SHP77 treated with DMSO at 0.1 percent for 48 hours (cell line): ENCODE results near the gene TMEM53.
A peak's percentile ranks its signal among the peaks of the same experiment; 100 is the strongest.
"Not testable (repeated sequence)": the region's sequence is repeated elsewhere in the genome, so short reads cannot be mapped to it uniquely, and the experiment has no call there.

Experiments
- DNase-seq: peaks from one replicate; lab custom pipeline; 2025; lab: John Stamatoyannopoulos, UW

The TMEM53 gene

DNA sequence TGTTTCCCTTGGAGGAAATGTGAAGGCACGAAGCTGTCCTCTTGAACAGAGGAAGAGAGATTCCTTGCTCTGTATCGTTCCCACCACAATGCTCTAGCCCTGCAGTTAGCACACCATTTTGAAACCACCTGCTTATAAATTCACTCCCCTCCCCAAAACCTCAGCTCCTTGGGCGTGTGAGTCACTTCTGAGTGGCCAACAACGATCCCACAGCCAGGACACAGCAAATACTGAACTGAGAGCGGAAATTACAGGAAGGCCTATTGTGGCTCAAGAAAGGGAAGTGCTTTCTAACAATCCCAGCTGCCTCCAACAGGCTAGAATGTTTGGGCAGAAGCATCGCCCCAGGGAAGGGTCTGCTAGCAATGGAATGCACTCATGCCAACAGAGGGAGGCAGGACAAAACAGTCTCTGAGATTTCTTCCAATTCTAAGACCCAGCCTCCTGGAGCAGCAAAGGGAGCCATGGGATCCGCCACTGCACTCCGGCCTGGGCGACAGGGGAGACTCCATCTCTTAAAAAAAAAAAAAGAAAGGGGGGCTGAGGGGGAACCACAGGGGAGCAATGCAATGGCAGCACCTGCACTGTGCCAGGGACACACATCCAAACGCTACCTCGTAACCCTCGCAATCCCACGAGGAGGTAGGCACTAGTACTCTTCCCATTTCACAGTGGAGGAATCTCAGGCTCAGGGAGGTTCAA is 1.9 kb downstream of the TMEM53 start:
- DNase-seq: peak; percentile 10

DNA sequence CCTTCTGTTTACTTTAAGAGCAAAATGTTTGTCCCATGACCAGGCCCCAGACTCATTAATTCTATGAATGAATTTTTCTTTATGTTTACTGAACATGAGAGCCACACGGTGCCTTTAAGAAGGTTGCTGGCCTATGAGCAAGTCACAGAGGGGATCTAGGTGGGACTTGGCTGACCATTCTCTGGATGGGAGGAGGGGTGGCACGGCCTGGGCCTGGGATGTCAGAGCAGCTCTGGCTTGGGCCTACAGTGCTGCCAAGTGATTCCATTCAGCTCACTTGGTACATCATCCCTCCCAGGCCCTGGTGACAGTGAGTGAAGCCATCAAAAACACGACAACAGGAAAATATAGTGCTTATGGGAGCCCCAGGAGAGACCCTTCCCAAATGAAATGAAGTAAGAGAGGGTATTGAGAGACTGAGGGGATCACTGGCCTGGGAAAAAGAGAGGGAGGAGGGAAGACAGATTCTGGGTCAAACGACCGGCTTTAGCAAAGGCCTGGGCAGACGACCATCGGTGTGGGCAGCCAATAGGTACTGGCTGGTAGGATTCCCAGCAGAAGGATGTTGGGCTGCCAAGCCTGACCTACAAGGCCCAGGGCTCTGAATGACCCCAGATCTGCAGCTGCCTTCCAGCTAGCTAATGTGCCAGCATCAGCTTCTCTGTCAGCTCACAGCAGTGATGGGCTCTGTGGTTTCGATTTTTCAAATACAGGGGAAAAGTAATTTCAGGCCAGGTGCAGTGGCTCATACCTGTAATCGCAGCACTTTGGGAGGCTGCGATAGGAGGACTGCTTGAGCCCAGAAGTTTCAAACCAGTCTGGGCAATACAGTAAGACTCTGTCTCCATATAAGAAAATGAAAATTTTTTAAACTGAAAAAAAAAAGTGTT is 3.3 kb downstream of the TMEM53 start:
- DNase-seq: no peak

DNA sequence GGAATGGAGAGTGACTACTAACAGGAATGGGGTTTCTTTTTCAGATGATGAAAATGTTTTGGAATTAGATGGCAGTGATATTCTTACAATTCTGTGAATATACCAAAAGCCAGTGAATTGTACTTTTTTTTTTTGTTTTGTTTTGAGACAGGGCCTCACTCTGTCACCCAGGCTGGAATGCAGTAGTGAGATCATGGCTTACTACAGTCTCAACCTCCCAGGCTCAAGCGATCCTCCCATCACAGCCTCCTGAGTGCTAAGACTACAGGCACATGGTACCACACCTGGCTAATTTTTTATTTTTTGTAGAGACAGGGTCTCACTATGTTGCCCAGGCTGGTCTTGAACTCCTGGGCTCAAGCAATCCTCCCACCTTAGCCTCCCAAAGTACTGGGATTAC is 7.6 kb downstream of the TMEM53 start:
- DNase-seq: not testable (repeated sequence)

DNA sequence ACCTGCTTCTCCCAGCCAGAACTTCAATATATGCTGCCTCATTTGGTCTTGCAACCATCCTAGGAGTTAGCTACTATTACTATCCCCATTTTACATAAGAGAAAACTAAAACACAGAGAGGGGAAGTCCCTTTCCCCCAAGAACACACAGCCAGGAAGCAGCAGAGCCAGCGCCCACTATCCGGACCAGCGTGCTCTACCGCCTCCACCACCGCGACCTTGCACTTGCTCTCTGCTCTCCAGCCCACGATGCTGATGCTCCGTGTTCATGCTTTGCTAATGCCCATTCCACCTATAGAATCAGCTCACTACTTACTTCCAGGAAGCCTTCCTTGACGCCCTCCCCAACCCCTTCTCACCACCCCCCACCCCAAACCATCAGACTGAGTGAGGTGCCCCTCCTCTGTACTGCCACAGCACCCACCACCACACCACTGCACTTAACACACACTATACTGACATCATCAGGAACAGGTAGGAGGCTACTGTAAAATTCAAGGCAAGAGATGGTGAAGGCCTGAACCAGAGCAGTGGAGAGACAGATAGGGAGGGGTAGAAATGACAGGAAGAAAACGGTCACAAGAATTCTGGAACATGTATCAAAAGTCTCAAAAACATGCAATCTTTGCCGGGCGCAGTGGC is 9.4 kb downstream of the TMEM53 start:
- DNase-seq: no peak

- no peak for DNase-seq
Observed at GRCh38 chr1:44663417-44663816, 10.9 kb downstream of the TMEM53 start.

DNA sequence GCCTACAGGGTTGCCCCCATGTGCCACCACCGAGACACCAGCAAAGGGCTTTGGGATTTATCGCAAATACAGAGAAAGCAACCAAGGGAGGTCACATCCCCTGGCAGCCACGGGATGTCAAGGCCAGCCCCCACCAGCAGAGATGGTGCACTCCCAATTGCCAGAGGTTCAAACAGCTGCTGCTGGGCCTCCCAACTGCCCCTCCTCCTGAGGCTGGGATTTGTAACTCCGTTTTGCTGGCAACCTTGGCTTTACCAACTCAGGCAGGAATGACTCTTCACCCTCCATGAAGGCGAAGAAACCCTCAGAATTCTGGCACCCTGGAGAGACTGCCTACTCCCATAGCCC is 11.6 kb downstream of the TMEM53 start:
- no peak for DNase-seq

- DNase-seq: no peak
Observed at GRCh38 chr1:44661781-44662682, 12.2 kb downstream of the TMEM53 start.

DNA sequence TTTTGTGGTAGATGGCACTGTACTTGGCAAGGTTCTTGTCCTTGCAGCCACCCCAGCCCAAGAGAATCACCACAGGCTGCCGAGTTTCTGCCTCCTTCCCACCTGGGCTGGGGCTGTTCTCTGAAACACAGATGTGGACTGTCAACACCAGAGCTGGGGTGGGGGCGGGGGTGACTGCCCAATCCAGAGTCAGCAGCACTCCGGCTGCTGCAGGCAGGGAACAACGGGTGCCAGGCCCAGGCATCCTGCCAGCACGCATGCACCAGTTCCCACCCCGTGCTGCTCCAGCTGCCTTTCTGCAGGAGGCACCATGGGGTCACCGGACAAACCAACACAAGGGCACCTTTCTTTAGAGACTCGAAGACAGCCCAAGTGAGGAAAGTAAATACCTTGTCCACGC is 14.1 kb downstream of the TMEM53 start:
- peak; percentile 68 for DNase-seq

DNA sequence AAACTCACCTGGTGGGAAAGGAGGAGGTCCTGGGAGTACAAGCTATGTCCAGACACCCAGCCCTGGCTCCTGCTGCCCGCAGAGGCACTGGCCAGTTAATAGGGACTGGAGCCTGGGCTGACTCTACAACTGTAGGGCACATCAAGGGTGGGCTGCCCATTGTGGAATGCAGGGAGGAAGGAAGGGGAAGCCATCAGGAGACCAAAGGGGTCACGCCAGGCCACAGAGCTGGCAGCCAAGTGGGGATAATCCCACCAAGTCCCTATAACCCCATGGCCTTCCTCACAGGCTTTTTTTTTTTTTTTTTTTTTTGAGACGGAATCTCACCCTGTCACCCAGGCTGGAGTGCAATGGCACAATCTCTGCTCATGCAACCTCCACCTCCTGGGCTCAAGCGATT is 14.7 kb downstream of the TMEM53 start:
- DNase-seq: no peak

DNA sequence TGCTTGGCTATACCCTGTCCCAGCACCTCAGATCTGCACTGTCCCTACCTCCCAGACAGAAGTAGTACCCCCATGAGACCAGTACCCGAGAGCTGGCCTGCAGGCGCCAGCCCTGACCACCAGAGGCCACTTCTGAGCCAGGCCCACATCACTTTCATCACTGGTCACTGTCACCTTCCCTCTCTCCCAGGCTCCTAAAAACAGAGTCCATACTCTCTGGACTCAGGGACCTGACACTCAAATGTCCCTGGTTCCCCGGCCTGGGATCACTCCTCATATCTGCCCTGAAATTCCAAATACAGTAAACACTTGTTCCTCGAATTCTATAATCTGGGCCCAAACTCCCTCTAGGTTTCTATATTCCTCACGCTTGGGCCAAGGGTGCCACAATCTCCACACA is 18.7 kb downstream of the TMEM53 start:
- peak; percentile 3 for DNase-seq

- no peak for DNase-seq
Observed at GRCh38 chr1:44654621-44655187, 19.6 kb downstream of the TMEM53 start.

DNA sequence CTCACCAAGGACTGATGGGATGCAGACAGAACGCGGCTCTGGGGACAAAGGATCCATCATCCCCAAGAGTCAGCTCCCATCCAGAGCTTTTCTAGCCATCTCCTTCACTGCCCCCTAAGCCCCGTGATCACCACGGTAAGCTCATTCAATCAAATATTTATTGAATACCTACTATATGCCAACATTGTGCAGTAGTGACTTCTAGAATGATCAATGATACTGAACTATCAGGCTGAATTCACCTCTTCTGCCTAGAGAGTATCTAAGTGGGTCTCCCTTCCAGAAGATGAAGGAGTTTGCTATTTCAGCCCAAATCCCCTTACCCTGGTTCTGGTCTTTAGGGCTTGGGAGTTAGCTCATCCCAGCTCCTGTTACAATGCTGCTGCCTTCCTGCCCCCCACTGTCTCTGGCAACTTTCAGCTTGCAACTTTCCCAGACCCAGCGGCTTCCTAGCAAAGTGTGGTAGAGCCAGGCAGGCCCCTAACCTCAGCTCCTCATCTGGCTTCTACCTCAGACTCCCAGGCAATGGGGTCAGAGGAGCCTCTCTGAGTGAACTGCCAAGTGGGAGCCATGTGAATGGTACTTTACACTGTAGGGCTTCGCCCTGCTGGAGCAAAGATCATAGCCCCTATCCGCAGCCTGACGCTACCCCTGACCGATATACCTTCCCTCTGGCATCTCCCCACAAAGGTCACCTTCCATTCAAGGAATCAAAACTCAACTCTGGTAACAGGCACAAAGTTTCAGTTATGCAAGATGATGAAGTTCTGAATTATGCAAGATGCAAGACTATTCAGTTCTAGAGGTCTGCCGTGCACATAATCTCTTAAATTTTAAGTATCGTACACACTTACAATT is 20.9 kb downstream of the TMEM53 start:
- no peak for DNase-seq

- no peak for DNase-seq
Observed at GRCh38 chr1:44652445-44653106, 21.7 kb downstream of the TMEM53 start.

GRCh38 chr1:44651069-44651468 is 23.2 kb downstream of the TMEM53 start:
- no peak for DNase-seq

DNA sequence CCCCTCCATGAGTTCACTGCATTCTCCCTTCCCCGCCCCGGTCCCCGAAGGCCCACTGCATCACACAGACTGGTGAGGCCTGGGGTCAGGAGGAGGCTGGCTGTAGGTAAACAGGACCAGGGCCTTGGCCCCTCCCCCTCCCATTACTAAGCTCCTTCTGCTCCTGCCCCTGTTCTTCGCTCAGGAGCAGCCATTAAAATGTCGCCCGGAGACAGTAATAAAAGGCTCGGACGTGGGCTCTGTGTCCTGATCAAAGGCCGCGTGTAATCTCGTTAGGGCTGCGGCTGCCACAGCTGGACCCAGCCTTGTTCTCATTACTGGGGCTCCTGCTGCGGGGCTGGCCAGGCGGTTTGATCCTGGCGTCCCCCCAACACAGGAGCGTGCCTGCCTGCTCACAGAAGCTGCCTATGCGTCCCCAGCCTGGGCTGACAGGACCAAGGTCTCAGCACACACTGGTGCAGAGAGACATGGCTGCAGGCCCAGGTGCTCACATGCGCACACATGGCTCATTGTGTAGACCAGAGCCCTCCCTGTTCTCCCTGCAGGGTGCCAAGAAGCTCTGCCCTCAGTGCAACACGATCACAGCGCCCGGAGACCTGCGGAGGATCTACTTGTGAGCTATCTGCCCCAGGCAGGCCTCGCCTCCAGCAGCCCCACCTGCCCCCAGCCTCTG is 24.0 kb downstream of the TMEM53 start:
- DNase-seq: no peak

DNA sequence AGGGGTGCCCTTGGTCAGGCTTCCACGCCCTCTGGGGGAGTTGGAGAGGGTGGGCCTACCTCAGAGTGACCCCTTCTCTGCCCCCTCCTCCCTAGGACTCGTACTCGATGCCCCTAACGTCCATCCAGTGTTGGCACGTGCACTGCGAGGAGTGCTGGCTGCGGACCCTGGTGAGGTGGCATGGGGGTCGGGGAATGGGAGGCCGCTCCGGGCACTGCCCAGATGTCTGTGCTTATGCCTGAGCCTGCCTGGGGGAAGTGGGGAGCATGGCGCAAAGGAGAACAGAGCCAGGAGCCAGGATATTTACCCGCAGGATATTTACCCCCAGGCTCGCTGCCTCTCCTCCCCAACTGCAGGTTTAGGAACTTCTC is 24.5 kb downstream of the TMEM53 start:
- no peak for DNase-seq

GRCh38 chr1:44648529-44649250 is 25.6 kb downstream of the TMEM53 start:
- DNase-seq: no peak

DNA sequence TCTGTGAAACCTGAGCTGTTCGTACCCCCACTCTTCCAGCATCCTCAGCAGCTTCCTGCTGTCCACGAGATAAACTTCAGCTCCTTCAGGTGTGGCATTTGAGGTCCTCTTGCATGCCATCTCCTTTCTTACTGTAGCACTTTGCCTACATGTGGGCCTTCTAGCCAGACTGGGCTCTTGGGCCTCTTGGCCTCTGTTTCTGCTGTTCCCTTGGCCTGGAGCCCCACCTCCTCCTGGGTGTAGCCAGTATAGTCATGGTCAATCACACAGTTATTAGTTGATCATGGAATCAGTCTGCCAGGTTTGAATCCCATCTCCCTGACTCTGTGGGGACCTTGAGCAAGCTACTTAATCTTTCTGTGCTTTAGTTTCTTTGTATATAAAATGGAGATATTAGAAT is 26.4 kb downstream of the TMEM53 start:
- no peak for DNase-seq
